Measurements from ENCODE around the gene FGF8. TPM values are rescaled to one million over a fixed set of nuclear protein-coding genes. Genes with fewer than 3 reads are reported as not detected.

The FGF8 gene
- total and polyA plus RNA-seq, 2 of the 8 experiments (the other 6 are each of a cell fraction or from before 2014, with no cell fraction given), result 1.1 to 3.9 TPM

DNA sequence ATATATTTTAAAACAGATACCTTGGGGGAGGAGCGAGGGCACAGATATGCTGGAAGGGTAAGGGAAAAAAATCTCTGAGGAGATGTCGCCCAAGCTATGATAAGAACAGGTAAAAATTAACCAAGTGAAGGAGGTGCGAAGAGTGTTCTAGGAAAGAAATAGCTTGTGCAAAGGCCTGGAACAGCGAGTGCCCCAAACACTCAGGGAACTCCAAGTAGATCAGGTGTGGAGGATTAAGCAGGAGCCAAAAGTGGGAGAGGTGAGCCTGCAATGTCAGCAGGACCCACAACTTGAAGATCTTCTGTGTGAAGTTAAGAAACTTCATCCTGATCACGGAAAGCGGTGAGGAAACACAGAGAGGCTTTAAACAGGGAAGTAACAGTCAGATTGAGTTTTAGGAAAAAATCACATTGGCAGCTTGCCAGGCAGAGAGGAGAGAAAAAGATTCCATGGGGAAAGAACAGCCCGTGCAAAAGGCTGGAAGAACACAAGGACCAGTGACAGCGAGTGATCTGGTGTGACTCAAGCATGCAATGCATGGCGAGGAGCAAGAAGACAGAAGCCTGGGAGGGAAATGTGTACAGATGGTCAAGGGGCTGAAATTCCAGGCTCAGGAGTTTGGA lies 30.7 kb downstream of the FGF8 start (continued):
- no peak for TF ChIP-seq SAP30 (IDR thresholded peaks at IDR 0.05; ENCODE audit: insufficient read depth, insufficient replicate concordance, low read length)
- TF ChIP-seq, protein P1, sequence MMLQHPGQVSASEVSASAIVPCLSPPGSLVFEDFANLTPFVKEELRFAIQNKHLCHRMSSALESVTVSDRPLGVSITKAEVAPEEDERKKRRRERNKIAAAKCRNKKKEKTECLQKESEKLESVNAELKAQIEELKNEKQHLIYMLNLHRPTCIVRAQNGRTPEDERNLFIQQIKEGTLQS (IDR thresholded peaks at IDR 0.05; ENCODE audit: insufficient read depth, low read depth, low read length), result no peak
- TF ChIP-seq ATF2 (IDR thresholded peaks at IDR 0.05; ENCODE audit: low read length), result no peak

Measured in H1 (cell line).